ENCODE results near the gene NFX1. TPM values are rescaled to one million over a fixed set of nuclear protein-coding genes. Genes with fewer than 3 reads are reported as not detected.

Gene NFX1
- total and polyA plus RNA-seq, 2 donors (not counting 1 experiment from before 2014, with no cell fraction given) = 30.2 to 39.5 TPM

DNA sequence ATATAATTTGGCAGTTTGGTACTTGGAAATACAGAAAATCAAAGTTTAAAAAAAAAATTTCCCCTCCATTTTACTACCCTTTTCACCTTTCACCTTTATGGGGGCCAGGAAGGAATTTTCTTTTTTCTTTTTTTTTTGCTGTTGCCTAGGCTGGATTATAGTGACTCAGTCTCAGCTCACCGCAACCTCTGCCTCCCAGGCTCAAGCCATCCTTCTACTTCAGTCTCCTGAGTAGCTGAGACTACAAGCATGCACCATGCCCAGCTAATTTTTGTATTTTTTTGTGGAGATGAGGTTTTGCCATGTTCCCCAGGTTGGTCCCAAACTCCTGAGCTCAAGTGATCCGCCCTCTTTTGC lies 16.4 kb upstream of the NFX1 start:
- peak in 1 of 2 donors; percentile 52 for DNase-seq (ENCODE audit: low read depth in 2 of 2)
- no peak overlapping the region for H3K9ac ChIP-seq (ENCODE audit: insufficient read depth, low read length)
- H3K4me3 ChIP-seq (replicated peaks in 1 of 4; ENCODE audit: control extremely low read depth in 1 of 4, insufficient read depth in 1 of 4, low read depth in 3 of 4, low read length in 4 of 4) = no peak overlapping the region
- H3K4me2 ChIP-seq (ENCODE audit: extremely low read depth, insufficient read depth, low read length) = no peak overlapping the region
- TF ChIP-seq, protein P1, sequence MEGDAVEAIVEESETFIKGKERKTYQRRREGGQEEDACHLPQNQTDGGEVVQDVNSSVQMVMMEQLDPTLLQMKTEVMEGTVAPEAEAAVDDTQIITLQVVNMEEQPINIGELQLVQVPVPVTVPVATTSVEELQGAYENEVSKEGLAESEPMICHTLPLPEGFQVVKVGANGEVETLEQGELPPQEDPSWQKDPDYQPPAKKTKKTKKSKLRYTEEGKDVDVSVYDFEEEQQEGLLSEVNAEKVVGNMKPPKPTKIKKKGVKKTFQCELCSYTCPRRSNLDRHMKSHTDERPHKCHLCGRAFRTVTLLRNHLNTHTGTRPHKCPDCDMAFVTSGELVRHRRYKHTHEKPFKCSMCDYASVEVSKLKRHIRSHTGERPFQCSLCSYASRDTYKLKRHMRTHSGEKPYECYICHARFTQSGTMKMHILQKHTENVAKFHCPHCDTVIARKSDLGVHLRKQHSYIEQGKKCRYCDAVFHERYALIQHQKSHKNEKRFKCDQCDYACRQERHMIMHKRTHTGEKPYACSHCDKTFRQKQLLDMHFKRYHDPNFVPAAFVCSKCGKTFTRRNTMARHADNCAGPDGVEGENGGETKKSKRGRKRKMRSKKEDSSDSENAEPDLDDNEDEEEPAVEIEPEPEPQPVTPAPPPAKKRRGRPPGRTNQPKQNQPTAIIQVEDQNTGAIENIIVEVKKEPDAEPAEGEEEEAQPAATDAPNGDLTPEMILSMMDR (conservative IDR thresholded peaks at IDR 0.05 in 1 of 2, IDR thresholded peaks at IDR 0.05 in 1 of 2; ENCODE audit: low read depth in 1 of 2, low read length in 2 of 2) = no peak
- no peaks in the 10 kb centered on the region for H3K79me2 ChIP-seq (ENCODE audit: control insufficient read depth, insufficient read depth, low read length)
- H3K9me3 ChIP-seq (ENCODE audit: control insufficient read depth, insufficient read depth, low read depth, low read length) = no peaks in the 10 kb centered on the region
- no peak overlapping the region for H2AFZ ChIP-seq (ENCODE audit: low read length)
- H3K4me1 ChIP-seq (ENCODE audit: control insufficient read depth, extremely low read depth, insufficient read depth, low read length) = no peaks in the 10 kb centered on the region
- H3K27me3 ChIP-seq (ENCODE audit: control insufficient read depth, insufficient read depth, low read length) = no peaks in the 10 kb centered on the region
- no peak overlapping the region for H3K27ac ChIP-seq (ENCODE audit: insufficient read depth, low read length)
- H3K36me3 ChIP-seq (ENCODE audit: control insufficient read depth, insufficient read depth, low read length) = peaks cover 7% of the 10 kb centered on the region
- H4K20me1 ChIP-seq (ENCODE audit: control insufficient read depth, extremely low read depth, insufficient read depth, low read length) = no peaks in the 10 kb centered on the region

DNA sequence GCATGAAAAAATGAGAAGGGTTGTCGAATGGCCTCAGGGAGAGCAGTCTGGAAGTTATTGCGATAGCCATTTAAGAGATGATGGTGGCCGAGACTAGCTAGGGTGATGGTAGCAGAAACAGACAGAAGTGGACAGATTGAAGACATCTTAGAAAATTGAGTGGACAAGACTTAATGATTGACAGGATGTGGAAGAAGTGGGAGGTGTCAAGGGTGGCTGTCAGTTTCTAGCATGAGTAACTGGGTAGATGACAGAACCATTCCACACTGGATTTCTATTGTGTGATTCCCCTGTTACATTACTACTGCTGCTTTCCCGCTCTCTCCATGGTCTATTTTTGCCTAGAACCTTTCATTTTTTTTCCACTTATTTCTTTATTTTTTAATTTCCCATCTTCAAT lies 12.8 kb upstream of the NFX1 start:
- Histone ChIP-seq H2AFZ (ENCODE audit: low read length) (no peak overlapping the region), H3K79me2 (ENCODE audit: control insufficient read depth, insufficient read depth, low read length) (no peaks in the 10 kb centered on the region), H3K27ac (ENCODE audit: insufficient read depth, low read length) (no peak overlapping the region), H3K9me3 (ENCODE audit: control insufficient read depth, insufficient read depth, low read depth, low read length) (no peaks in the 10 kb centered on the region), H3K4me2 (ENCODE audit: extremely low read depth, insufficient read depth, low read length) (no peak overlapping the region), H3K36me3 (ENCODE audit: control insufficient read depth, insufficient read depth, low read length) (peaks cover 5% of the 10 kb centered on the region), H4K20me1 (ENCODE audit: control insufficient read depth, extremely low read depth, insufficient read depth, low read length) (no peaks in the 10 kb centered on the region), H3K4me1 (ENCODE audit: control insufficient read depth, extremely low read depth, insufficient read depth, low read length) (no peaks in the 10 kb centered on the region), H3K4me3 (replicated peaks in 1 of 4; ENCODE audit: control extremely low read depth in 1 of 4, insufficient read depth in 1 of 4, low read depth in 3 of 4, low read length in 4 of 4) (no peak overlapping the region), H3K9ac (ENCODE audit: insufficient read depth, low read length) (no peak overlapping the region), H3K27me3 (ENCODE audit: control insufficient read depth, insufficient read depth, low read length) (no peaks in the 10 kb centered on the region)
- TF ChIP-seq, protein P1 (conservative IDR thresholded peaks at IDR 0.05 in 1 of 2, IDR thresholded peaks at IDR 0.05 in 1 of 2; ENCODE audit: low read depth in 1 of 2, low read length in 2 of 2) = no peak
- no peak for DNase-seq (ENCODE audit: low read depth in 2 of 2)

DNA sequence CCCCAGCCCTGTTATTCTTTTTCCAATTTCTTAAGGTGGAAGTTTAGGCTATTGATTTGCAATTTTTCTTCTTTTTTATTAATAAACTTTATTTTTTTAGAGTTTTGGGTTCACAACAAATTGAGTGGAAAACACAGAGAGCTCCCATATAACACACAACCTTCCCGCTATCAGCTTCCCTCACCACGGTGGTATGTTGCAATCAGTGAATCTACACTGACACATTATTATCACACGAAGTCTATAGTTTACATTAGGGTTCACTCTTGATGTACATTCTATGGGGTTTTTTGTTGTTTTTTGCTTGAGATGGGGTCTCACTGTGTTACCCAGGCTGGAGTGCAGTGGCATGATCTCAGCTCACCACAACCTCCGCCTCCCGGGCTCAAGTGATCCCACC lies 4.8 kb upstream of the NFX1 start:
- Histone ChIP-seq H4K20me1 (ENCODE audit: control insufficient read depth, extremely low read depth, insufficient read depth, low read length) (no peaks in the 10 kb centered on the region), H3K27me3 (ENCODE audit: control insufficient read depth, insufficient read depth, low read length) (no peaks in the 10 kb centered on the region), H3K4me2 (ENCODE audit: extremely low read depth, insufficient read depth, low read length) (no peak overlapping the region), H3K4me1 (ENCODE audit: control insufficient read depth, extremely low read depth, insufficient read depth, low read length) (peaks cover 3% of the 10 kb centered on the region), H3K9me3 (ENCODE audit: control insufficient read depth, insufficient read depth, low read depth, low read length) (no peaks in the 10 kb centered on the region), H3K9ac (ENCODE audit: insufficient read depth, low read length) (no peak overlapping the region), H3K27ac (ENCODE audit: insufficient read depth, low read length) (no peak overlapping the region), H2AFZ (ENCODE audit: low read length) (no peak overlapping the region), H3K79me2 (ENCODE audit: control insufficient read depth, insufficient read depth, low read length) (peaks cover under 1% of the 10 kb centered on the region), H3K4me3 (replicated peaks in 1 of 4; ENCODE audit: control extremely low read depth in 1 of 4, insufficient read depth in 1 of 4, low read depth in 3 of 4, low read length in 4 of 4) (no peak overlapping the region), H3K36me3 (ENCODE audit: control insufficient read depth, insufficient read depth, low read length) (peaks cover 1% of the 10 kb centered on the region)
- no peak for TF ChIP-seq EZH2 (IDR thresholded peaks at IDR 0.05; ENCODE audit: low read length, missing control alignments)
- TF ChIP-seq, protein P1 (conservative IDR thresholded peaks at IDR 0.05 in 1 of 2, IDR thresholded peaks at IDR 0.05 in 1 of 2; ENCODE audit: low read depth in 1 of 2, low read length in 2 of 2) = no peak
- DNase-seq (ENCODE audit: low read depth in 2 of 2) = no peak

All from fibroblast of lung (primary cell).